Measurements from ENCODE around the gene THRB. TPM values are rescaled to one million over a fixed set of nuclear protein-coding genes. Genes with fewer than 3 reads are reported as not detected.
A peak's percentile ranks its signal among the peaks of the same experiment; 100 is the strongest.

THRB gene
- total and polyA plus RNA-seq, 11 donors, result 4.8 to 28.5 (median 21.0) TPM

GRCh38 chr3:24377218-24377993 lies 117.2 kb downstream of the THRB start:
- ATAC-seq (peak in 1 of 4 donors; percentile 30), DNase-seq (no peak)
- H3K4me1 ChIP-seq, result peaks cover 0 to 47% (median 17%) of the 10 kb centered on the region in 12 donors
- H3K4me3 ChIP-seq, result no peak overlapping the region
- H3K36me3 ChIP-seq, result no peaks in the 10 kb centered on the region
- H3K27ac ChIP-seq, result peak overlapping the region in 1 of 12 donors; percentile 52
- no peaks in the 10 kb centered on the region for H3K27me3 ChIP-seq
- no peaks in the 10 kb centered on the region for H3K9me3 ChIP-seq
- TF ChIP-seq POLR2A (IDR thresholded peaks at IDR 0.05) (no peak), CTCF (IDR thresholded peaks at IDR 0.05) (no peak)
- intact Hi-C loops (cut with DNase I), result loop anchor here in 2 of 10 donors (5.0 to 10.0 kb wide), 2 partner anchors 40 to 107 kb away; no protein-coding TSS in a partner anchor

DNA sequence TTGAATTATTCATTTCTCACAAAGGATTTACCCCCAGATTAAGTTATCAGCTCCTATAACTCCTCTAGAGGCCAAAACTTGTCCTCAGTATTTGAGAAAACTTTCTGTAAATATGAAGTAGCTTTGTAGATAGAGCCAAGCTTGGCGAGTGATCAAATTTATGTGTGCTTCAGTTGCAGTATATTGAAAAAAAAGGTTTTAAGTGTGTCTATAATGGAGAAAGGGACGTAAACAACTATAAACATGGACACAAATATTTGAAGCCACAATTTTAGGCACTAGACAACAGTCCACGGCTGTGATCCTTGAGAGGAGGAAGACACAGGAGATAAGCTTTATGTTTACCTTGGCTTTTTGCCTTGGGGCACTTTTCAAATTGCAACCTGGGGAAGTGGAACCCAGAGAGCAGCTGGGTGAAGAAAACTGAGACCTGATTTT lies 118.7 kb downstream of the THRB start:
- Histone ChIP-seq H3K36me3 (no peaks in the 10 kb centered on the region), H3K27ac (peak overlapping the region in 4 of 12 donors; percentile 7 to 52 (median 12)), H3K27me3 (no peaks in the 10 kb centered on the region), H3K9me3 (no peaks in the 10 kb centered on the region), H3K4me3 (no peak overlapping the region), H3K4me1 (peaks cover 0 to 47% (median 17%) of the 10 kb centered on the region in 12 donors)
- DNase-seq (no peak), ATAC-seq (no peak)
- 37 to 45% (median 43%) methylated on average over 3 of the region's 3 CpGs for WGBS, 4 donors
- intact Hi-C loops (cut with DNase I), result loop anchor here in 2 of 10 donors (5.0 to 10.0 kb wide), 2 partner anchors 41 to 109 kb away; no protein-coding TSS in a partner anchor
- no peak for TF ChIP-seq CTCF (IDR thresholded peaks at IDR 0.05)
- no peak for TF ChIP-seq POLR2A (IDR thresholded peaks at IDR 0.05)

- 27 to 30% (median 28%) methylated on average over 1 of the region's 1 CpG for WGBS, 4 donors
- Histone ChIP-seq H3K27ac (peak overlapping the region in 5 of 12 donors; percentile 23 to 85 (median 67)), H3K27me3 (no peaks in the 10 kb centered on the region), H3K9me3 (no peaks in the 10 kb centered on the region), H3K36me3 (no peaks in the 10 kb centered on the region), H3K4me3 (no peak overlapping the region), H3K4me1 (peaks cover 0 to 50% (median 15%) of the 10 kb centered on the region in 12 donors)
- TF ChIP-seq CTCF (IDR thresholded peaks at IDR 0.05) (no peak), POLR2A (IDR thresholded peaks at IDR 0.05) (no peak)
- no peak for ATAC-seq
- intact Hi-C loops (cut with DNase I), result loop anchor here in 2 of 10 donors (5.0 to 10.0 kb wide), 2 partner anchors 42 to 110 kb away; no protein-coding TSS in a partner anchor
- DNase-seq, result no peak
Observed at GRCh38 chr3:24374801-24375200, 119.8 kb downstream of the THRB start.

DNA sequence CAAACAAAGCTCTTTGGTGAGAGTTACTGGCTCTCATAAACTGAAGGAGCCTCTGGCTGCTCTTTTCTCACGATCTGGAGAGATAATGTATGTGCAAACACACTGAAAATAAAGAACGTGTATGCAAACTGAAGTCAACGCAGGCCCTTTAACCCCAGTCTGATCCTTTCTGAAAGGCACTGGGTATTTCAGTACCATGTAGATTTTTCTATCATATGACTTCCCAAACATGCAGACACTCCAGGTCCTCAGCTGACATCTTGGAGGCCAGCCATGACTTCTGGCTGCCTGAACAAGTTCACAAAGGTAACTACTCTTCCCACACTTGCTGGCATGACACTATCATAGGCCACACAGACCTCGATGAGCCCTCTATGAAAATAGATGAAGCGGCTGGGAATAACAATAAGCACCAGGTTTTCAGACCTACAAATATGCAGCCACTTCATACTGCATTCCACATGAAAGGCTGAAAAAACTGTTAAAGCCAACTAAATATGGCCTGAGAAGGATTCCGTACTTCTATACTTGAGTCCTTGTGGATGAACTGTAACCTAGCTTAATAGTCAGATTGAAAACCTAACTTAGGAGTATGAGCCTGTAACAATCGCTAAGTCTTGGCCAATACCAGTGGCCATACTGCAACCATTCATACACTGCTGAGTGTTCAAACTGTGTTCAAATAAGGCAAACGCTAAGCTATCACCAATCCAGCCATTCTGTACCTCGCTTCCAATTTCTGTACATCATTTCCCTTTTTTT lies 121.3 kb downstream of the THRB start:
- H3K27ac ChIP-seq, result peak overlapping the region in 10 of 12 donors; percentile 58 to 85 (median 66)
- H3K4me1 ChIP-seq, result peaks cover 0 to 51% (median 15%) of the 10 kb centered on the region in 12 donors
- H3K27me3 ChIP-seq, result no peaks in the 10 kb centered on the region
- ATAC-seq (peak; percentile 78 to 90 (median 87)), DNase-seq (peak; percentile 59 to 90 (median 77))
- intact Hi-C loops (cut with DNase I), result loop anchor here in 1 of 10 donors (10.0 kb wide), 1 partner anchor 111 kb away; no protein-coding TSS in a partner anchor
- H3K9me3 ChIP-seq, result no peaks in the 10 kb centered on the region
- 60 to 68% (median 63%) methylated on average over 9 of the region's 9 CpGs for WGBS, 4 donors
- H3K4me3 ChIP-seq, result no peak overlapping the region
- no peaks in the 10 kb centered on the region for H3K36me3 ChIP-seq
- no peak for TF ChIP-seq POLR2A (IDR thresholded peaks at IDR 0.05)
- no peak for TF ChIP-seq CTCF (IDR thresholded peaks at IDR 0.05)

Measured in heart left ventricle (tissue), 16 donors.